ENCODE measurements around the gene ZMYND8. TPM values are rescaled to one million over a fixed set of nuclear protein-coding genes. Genes with fewer than 3 reads are reported as not detected.

The ZMYND8 gene
- total and polyA plus RNA-seq, 4 donors = 14.2 to 46.4 (median 30.1) TPM

- peaks cover 4 to 18% (median 11%) of the 10 kb centered on the region in 4 donors for H3K36me3 ChIP-seq (ENCODE audit: control insufficient read depth in 4 of 4, insufficient read depth in 4 of 4, low read length in 4 of 4)
- DNase-seq (peak; percentile 38 to 82 (median 75)), ATAC-seq (ENCODE audit: insufficient read depth, low FRiP score) (no peak)
- WGBS, 2 donors = 49 to 81% methylated on average over 3 of the region's 3 CpGs
- peak overlapping the region; percentile 70 to 81 for H3K27ac ChIP-seq (ENCODE audit: low read depth in 1 of 2, low read length in 1 of 2)
- no peaks in the 10 kb centered on the region for H3K9me3 ChIP-seq (ENCODE audit: control insufficient read depth in 4 of 4, insufficient read depth in 3 of 4, low read length in 3 of 4)
- H3K4me1 ChIP-seq (ENCODE audit: control insufficient read depth in 5 of 5, insufficient read depth in 5 of 5, low read length in 5 of 5) = peaks cover 5 to 15% (median 9%) of the 10 kb centered on the region in 5 donors
- no peaks in the 10 kb centered on the region for H3K27me3 ChIP-seq (ENCODE audit: control insufficient read depth in 3 of 3, insufficient read depth in 3 of 3, low read length in 2 of 3)
- H3K9ac ChIP-seq (ENCODE audit: insufficient read depth in 1 of 2, low read length in 2 of 2) = peak overlapping the region in 1 of 2 donors; percentile 36
- no peak overlapping the region for H3K4me3 ChIP-seq
- TF ChIP-seq, protein P1, sequence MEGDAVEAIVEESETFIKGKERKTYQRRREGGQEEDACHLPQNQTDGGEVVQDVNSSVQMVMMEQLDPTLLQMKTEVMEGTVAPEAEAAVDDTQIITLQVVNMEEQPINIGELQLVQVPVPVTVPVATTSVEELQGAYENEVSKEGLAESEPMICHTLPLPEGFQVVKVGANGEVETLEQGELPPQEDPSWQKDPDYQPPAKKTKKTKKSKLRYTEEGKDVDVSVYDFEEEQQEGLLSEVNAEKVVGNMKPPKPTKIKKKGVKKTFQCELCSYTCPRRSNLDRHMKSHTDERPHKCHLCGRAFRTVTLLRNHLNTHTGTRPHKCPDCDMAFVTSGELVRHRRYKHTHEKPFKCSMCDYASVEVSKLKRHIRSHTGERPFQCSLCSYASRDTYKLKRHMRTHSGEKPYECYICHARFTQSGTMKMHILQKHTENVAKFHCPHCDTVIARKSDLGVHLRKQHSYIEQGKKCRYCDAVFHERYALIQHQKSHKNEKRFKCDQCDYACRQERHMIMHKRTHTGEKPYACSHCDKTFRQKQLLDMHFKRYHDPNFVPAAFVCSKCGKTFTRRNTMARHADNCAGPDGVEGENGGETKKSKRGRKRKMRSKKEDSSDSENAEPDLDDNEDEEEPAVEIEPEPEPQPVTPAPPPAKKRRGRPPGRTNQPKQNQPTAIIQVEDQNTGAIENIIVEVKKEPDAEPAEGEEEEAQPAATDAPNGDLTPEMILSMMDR (IDR thresholded peaks at IDR 0.05; ENCODE audit: control extremely low read depth, extremely low read depth) = no peak
Measured at GRCh38 chr20:47304287-47304686, 52.2 kb downstream of the ZMYND8 start.

DNA sequence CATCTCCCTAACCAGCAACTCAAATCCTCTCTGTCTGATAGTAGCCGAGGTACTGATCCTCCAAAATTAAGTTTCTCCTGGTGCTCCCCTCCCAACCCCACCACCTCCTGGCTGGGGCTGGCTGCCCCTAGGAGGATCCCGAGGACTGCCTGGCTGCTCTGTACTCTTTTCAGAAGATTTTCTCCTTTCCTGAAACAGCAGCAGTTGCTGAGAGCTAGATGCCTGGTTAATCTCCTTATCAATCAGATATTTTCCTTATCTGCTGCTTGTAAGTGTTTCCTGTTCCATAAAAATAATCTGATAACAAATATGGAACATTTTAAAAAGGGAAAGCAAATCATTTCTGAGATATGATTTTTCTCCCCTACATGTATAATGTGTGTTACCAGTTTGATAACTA is 52.8 kb downstream of the ZMYND8 start:
- no peak for ATAC-seq (ENCODE audit: insufficient read depth, low FRiP score)
- Histone ChIP-seq H3K9ac (ENCODE audit: insufficient read depth in 1 of 2, low read length in 2 of 2) (peak overlapping the region; percentile 1 to 36), H3K4me1 (ENCODE audit: control insufficient read depth in 5 of 5, insufficient read depth in 5 of 5, low read length in 5 of 5) (peaks cover 5 to 15% (median 9%) of the 10 kb centered on the region in 5 donors), H3K36me3 (ENCODE audit: control insufficient read depth in 4 of 4, insufficient read depth in 4 of 4, low read length in 4 of 4) (peaks cover 4 to 15% (median 10%) of the 10 kb centered on the region in 4 donors), H3K27me3 (ENCODE audit: control insufficient read depth in 3 of 3, insufficient read depth in 3 of 3, low read length in 2 of 3) (no peaks in the 10 kb centered on the region), H3K27ac (ENCODE audit: low read depth in 1 of 2, low read length in 1 of 2) (peak overlapping the region in 1 of 2 donors; percentile 51), H3K4me3 (no peak overlapping the region), H3K9me3 (ENCODE audit: control insufficient read depth in 4 of 4, insufficient read depth in 3 of 4, low read length in 3 of 4) (no peaks in the 10 kb centered on the region)
- 49 to 59% methylated on average over 2 of the region's 2 CpGs for WGBS, 2 donors
- DNase-seq = no peak
- TF ChIP-seq, protein P1 (IDR thresholded peaks at IDR 0.05; ENCODE audit: control extremely low read depth, extremely low read depth) = no peak

- DNase-seq (no peak), ATAC-seq (ENCODE audit: insufficient read depth, low FRiP score) (no peak)
- 90 to 93% methylated on average over 4 of the region's 4 CpGs for WGBS, 2 donors
- TF ChIP-seq, protein P1 (IDR thresholded peaks at IDR 0.05; ENCODE audit: control extremely low read depth, extremely low read depth) = no peak
- no peak overlapping the region for H3K4me3 ChIP-seq
- H3K36me3 ChIP-seq (ENCODE audit: control insufficient read depth in 4 of 4, insufficient read depth in 4 of 4, low read length in 4 of 4) = peaks cover 10 to 24% (median 16%) of the 10 kb centered on the region in 4 donors
- H3K9ac ChIP-seq (ENCODE audit: insufficient read depth in 1 of 2, low read length in 2 of 2) = no peak overlapping the region
- no peak overlapping the region for H3K27ac ChIP-seq (ENCODE audit: low read depth in 1 of 2, low read length in 1 of 2)
- no peaks in the 10 kb centered on the region for H3K27me3 ChIP-seq (ENCODE audit: control insufficient read depth in 3 of 3, insufficient read depth in 3 of 3, low read length in 2 of 3)
- H3K9me3 ChIP-seq (ENCODE audit: control insufficient read depth in 4 of 4, insufficient read depth in 3 of 4, low read length in 3 of 4) = no peaks in the 10 kb centered on the region
- H3K4me1 ChIP-seq (ENCODE audit: control insufficient read depth in 5 of 5, insufficient read depth in 5 of 5, low read length in 5 of 5) = peaks cover 6 to 15% (median 9%) of the 10 kb centered on the region in 5 donors
Measured at GRCh38 chr20:47300071-47300470, 56.4 kb downstream of the ZMYND8 start.

DNA sequence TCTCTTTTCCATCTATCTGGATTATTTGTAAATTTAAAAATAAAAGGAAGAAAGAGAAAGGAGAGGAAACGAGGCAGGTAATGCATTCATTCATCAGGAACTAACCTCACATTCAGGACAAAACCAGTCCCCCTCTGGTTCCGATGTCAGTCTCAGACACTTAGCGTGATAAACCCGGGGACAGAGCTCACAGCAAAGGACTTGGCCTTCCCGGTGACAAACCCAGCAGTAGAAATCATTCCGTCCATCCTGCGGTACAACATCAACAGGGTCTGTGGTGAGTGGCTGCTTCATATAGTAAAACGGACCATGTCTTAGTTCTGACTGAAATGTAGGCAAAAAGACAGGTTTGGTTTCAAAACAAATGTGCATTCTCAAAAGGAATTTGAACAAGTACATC is 57.9 kb downstream of the ZMYND8 start:
- no peak for ATAC-seq (ENCODE audit: insufficient read depth, low FRiP score)

More for the DNA sequence above, 57.9 kb downstream of the ZMYND8 start:
- H3K9me3 ChIP-seq (ENCODE audit: control insufficient read depth in 4 of 4, insufficient read depth in 3 of 4, low read length in 3 of 4) = no peaks in the 10 kb centered on the region
- H3K27ac ChIP-seq (ENCODE audit: low read depth in 1 of 2, low read length in 1 of 2) = no peak overlapping the region
- H3K4me1 ChIP-seq (ENCODE audit: control insufficient read depth in 5 of 5, insufficient read depth in 5 of 5, low read length in 5 of 5) = peaks cover 0 to 4% (median 2%) of the 10 kb centered on the region in 5 donors
- no peaks in the 10 kb centered on the region for H3K27me3 ChIP-seq (ENCODE audit: control insufficient read depth in 3 of 3, insufficient read depth in 3 of 3, low read length in 2 of 3)
- no peak overlapping the region for H3K4me3 ChIP-seq
- no peak for DNase-seq
- peaks cover 12 to 24% (median 18%) of the 10 kb centered on the region in 4 donors for H3K36me3 ChIP-seq (ENCODE audit: control insufficient read depth in 4 of 4, insufficient read depth in 4 of 4, low read length in 4 of 4)
- no peak overlapping the region for H3K9ac ChIP-seq (ENCODE audit: insufficient read depth in 1 of 2, low read length in 2 of 2)
- TF ChIP-seq, protein P1 (IDR thresholded peaks at IDR 0.05; ENCODE audit: control extremely low read depth, extremely low read depth) = no peak
- WGBS, 2 donors = 93 to 97% methylated on average over 8 of the region's 8 CpGs
